KG1 (cell line): ENCODE results near the gene HHLA2.
A peak's percentile ranks its signal among the peaks of the same experiment; 100 is the strongest.

Source experiments
- DNase-seq: peaks from one replicate; lab custom pipeline; 2025; lab: John Stamatoyannopoulos, UW

The HHLA2 gene

GRCh38 chr3:108393128-108393900 lies 97.0 kb downstream of the HHLA2 start:
- no peak for DNase-seq

- no peak for DNase-seq
These were observed 97.7 kb downstream of the HHLA2 start for GRCh38 chr3:108394016-108394415.

DNA sequence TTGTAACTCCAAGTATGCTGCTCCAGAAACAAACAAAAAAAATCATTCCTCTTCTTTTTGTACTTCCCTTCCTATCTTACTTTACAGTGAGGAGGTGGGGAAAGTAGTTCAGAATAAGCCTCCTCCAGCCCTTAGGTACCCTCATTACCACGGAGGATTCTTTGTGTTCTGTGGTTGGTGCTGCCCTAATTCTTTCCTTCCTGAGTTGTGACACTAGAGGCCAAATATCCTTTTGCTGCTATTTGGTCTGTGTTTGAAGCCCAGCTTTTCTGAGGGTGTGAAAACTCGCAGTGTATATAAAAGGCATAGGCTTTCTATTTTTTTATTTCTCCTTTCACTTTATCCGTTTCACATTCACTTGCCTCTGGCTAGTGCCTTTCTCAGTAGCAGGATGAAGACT lies 98.2 kb downstream of the HHLA2 start:
- DNase-seq: no peak

DNA sequence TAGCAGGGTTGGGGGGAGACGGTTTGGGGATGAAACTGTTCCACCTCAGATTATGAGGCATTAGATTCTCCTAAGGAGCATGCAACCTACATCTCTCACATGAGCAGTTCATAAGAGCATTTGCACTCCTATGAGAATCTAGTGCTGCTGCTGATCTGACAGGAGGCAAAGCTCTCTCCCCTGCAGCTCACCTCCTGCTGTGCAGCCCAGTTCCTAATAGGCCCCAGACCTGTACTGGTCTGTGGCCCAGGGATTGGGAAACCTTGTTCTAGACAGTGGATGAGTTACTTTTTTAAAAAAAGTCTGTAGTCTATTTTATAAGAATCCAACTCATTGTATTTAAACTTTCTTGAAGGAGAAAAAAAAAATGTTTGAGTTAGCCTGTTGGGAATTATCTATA lies 100.0 kb downstream of the HHLA2 start:
- no peak for DNase-seq

DNA sequence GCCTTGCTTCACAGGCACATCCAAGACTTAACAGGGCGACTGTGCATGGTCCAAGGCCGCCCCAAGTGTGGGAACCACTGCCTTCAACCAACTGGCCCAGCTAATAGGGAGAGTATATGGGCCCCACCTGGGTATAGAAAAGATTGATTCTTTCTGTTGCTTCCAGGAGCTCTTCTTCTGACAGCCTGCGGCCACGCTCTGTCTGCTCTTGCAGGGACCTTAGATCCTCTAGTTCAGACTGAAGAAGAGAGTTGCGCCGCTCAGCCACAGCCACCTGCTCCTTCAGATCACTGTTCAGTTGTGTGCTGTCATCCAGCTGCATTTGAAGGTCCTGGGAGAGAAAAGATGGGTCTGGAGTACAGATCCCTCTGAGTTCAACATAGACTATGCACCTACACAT lies 102.2 kb downstream of the HHLA2 start:
- no peak for DNase-seq

DNA sequence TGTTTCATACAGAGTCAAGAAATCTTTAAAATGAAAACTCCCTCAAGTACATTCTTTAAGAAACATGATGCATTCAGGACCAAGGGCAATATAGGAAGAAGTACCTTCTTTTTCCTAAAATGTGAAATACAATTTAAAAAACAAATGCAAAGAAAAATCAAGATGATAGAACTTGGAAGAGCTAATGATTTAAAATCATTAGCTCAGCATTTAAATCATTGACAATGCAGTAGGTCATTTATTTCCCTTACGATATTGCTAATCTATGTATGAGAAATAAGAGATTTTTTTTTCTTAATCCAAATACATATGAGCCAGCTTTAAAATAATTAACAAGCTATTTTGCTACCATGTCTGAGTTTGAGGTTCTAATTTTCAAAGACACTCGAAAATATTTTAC lies 105.5 kb downstream of the HHLA2 start:
- DNase-seq: no peak

DNA sequence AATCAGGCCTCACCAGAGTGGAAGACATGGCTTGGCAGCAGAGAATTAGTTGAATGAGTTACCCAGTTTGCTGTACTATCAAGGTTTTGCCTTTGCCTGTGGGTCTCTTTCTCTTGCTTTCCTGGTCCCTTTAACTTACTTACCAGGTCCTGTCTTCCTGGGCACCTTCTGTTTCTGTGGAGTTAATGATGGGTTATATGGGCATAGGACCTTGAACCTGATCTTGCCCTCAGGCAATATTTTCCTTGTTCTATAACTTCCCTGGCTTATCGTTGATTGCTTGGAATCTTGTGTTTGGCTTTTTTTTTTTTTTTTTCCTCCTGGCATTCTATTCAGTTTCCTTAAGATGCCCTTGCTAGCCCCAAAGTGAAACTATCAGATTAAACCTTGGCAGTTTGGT lies 106.8 kb downstream of the HHLA2 start:
- no peak for DNase-seq

DNA sequence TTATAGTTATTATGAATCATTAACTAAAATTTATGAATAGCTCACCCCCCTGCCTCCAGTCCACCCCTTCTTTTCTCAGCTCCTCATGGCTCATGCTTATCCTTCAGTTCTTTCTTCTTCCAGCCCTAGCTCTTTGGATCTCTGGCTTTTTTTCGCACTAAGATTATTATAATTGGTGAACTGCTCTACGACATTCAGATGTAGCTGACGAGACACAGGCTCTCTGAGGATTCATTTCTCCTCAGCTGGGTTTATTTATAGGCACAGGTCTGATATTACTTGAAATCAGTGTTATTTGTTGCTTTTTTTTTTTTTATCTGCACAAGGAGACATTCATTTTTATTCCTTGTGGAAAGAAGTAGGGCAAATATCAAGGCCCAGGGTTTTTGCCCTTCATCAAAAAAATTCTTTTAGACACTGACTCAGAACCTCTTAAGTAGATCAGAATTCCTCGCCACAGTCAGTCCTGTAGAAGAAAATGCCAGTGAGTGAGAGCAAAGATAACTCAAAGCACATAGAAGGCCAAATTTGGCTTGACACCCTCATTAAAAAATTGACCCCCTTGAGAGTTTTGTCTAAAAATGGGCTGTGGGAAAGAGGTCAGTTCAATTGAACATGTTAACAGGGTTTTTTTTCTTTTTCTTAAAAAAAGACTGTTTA lies 107.5 kb downstream of the HHLA2 start:
- no peak for DNase-seq

DNA sequence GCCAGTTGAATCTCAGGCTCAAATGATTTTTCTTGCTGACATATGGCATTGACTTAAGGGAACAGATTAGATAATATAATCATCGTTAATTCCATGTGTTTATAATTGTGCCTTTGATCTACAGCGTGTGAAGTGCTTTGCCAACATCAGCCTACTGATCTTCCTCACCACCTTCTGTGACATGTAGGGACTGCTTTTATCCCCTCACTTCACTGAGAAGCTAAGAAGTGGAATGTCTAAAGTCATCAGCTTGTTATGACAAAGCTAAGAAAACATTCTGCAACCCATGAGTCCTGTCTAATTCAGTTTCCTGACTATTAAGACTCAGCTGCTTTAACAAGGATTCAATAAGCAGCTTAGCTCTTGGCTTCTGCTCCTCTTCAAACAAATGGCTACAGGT lies 108.0 kb downstream of the HHLA2 start:
- DNase-seq: no peak

DNA sequence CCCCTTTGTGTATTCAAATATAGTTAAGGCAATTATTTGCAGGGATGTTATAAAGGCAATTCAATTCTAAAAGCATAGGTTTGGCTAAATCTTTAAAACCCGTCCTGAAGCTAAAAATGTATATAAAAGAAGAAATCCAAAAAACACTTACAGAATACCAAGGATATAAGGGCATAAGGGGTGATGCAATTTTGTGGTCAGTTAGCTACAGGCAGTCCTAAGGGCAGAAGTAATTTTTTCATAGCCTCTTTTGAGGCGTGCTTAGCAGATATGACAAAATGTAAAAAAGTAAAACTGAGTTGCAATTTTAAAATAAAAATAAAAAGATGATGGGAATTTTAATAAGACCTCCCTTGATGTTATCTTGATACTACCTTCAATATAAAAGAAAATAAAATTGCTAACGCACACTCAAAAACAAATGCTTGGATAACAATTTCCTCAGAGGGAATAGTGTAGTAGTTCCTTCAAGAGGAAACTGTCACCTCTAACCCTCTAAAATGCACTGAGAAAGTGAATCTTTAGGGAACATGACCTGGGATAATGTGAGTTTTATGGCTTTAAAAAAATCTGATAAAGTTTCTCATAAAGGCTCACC lies 109.8 kb downstream of the HHLA2 start:
- DNase-seq: no peak

DNA sequence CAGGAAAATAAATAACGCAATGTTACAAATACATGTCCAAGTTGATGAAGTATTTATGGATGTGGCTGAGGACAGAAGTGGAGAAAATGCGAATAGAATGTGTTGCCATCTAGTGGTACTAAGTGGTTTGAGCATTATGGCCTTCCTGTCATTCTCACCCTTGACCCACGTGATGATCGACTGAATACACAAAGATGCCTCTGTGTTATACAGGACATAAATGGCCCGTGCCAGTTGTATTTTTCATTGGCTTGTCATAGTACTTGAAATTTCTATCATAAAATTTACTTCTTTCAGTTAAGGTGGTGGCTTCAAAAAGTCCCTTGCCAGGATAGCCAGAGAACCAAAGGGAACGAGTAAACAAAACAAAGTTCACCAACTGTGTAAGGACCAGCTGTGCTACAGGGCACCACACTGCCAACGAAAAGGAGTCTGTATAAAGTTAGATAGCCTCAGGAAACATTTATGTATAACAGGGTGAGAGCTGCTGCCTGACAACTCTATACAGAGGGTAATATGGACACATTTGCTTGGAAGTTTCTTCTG lies 110.4 kb downstream of the HHLA2 start:
- DNase-seq: peak; percentile 27

DNA sequence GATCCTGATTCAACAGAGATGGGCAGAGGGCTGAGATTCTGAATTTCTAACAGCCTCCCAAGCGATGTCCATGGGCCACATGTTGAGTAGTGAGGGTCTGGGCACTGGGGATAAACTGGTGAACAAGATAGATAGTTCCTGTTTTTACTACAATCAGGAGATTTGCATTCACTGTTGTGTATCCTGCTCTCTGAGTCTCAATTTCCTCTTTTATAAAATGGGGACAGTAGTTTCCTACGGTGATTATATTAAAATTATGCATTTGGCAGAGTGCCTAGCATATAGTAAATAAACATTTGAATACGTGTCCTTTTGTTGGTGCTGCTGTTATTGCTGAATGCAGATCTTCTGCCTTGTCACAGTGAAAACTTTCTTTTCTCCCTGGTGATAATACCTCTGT lies 111.5 kb downstream of the HHLA2 start:
- peak; percentile 11 for DNase-seq

DNA sequence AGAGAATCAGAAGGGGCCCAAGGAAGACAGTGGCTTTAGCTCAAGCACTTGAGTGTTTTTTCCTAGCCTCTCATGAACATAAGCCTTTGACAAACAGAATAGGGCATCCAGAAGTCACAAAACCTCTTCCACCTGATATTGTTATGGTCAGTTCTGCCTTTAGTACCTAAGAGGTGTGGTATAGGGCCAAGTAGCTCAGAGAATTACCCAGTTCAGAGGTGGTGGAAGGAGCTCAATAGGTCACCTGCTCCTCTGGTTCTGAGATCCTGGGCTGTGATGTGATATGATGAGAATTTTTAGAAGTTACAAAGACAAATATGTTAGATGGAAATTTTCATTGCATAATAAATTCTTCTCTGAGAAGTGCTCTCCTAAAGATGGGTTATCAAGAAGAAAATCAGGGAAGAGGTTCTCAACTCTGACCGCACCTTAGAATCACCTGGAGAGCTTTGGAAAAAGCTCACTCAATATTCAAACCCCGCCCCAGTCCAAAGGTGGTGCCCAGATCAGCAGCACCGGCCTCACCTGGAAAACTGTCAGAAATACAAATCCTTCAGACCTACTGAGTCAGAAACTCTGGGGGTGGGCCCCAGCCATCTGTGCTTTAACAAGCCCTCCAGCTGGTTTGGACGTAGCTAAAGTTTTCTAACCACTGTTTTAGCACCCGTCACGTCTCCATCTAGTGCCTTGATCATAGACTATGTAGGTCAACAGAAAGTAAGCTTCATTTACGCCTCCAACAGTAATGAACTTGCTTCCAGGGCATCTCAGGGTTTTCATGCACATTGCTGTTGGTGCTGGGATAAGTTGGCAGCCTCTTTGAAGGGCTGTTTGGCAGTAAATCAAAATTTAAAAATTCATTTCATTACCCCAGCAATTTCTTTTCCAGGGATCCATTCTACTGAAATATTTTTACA lies 112.8 kb downstream of the HHLA2 start:
- DNase-seq: no peak

DNA sequence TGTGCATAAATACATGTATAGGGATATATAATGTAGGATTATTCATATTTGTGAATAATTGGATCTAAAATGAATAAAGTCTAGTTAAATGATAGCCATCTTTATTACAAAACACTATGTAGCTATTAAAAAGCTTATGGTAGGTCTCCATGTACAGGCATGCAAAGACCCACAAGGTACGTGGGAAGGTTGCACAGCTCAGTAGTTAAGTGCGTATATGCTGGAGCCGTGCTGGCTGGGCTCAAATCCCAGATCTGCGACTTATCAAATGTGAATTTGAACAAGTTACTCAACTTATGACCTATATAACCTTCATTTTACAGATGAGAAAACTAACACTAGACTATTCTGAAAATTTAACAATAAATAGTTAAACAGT lies 113.4 kb downstream of the HHLA2 start:
- no peak for DNase-seq

DNA sequence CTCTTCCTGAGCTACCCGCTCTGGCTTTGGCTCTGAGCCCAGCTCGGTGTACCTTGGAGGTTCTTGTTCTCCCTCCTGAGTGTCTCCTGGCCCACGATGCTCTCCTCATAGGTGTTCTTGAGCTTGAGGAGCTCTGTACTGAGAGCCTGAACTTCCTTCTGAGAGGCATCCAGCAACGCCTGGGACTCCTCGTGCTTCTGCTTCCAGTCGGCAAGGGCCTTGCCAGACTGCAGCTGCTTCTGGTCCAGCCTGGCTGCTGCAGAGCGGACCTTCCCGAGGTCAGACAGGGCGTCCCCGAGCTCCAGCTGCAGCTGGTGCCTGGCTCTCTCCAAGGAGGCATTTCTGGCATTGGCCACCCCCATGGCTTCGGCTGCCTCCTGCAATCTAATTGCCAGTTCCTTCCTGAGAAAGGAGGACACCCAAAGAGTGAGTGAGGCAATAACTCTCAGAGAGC lies 114.2 kb downstream of the HHLA2 start:
- DNase-seq: no peak

- no peak for DNase-seq
These were observed 115.9 kb downstream of the HHLA2 start for GRCh38 chr3:108412121-108412750.

- no peak for DNase-seq
These were observed 117.7 kb downstream of the HHLA2 start for GRCh38 chr3:108414007-108414406.

DNA sequence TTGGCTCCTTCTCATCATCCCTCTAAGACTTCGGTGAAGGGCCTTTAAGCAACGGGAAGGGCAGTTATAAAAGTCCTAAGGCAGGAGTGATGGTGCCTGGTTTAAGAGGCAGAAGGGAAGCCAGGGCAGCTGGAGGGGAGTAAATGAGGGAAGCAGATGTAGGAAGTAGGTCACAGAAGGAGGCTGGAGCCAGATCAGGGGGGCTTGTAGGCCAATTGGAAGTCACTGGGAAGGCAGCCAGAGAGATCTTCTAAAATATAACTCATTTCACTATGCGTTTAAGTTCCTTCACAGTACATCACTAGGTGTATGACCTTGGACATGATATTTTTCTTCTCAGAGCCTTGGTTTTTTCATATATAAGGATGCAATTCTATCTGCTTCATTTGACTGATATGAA lies 119.3 kb downstream of the HHLA2 start:
- no peak for DNase-seq

- no peak for DNase-seq
These were observed 119.9 kb downstream of the HHLA2 start for GRCh38 chr3:108416111-108416869.

- DNase-seq: no peak
These were observed 124.6 kb downstream of the HHLA2 start for GRCh38 chr3:108420926-108421325.
